Effector CD8-positive, alpha-beta T cell (primary cell): ENCODE data around the gene ISM2.
"Not testable (repeated sequence)": the region's sequence is repeated elsewhere in the genome, so short reads cannot be mapped to it uniquely, and the experiment has no call there.

Experiments
- DNase-seq: peaks from one replicate; lab custom pipeline; 2025; lab: John Stamatoyannopoulos, UW
- total RNA-seq, 4 experiments: gene quantifications; one replicate each; lab custom pipeline; 2026; lab: John Stamatoyannopoulos, UW

Gene ISM2
- 0 to 0.49 (median 0.13) reads per million in 4 experiments for total RNA-seq

GRCh38 chr14:77498120-77498979, at the start of gene ISM2:
Gene ISM2 (minus strand): TSS chr14:77498816. CDS start chr14:77498793, 23 bp downstream.
- DNase-seq, result no peak

- no peak for DNase-seq
Measured at GRCh38 chr14:77547512-77548180, 49.0 kb upstream of the ISM2 start.

- not testable (repeated sequence) for DNase-seq
Measured at GRCh38 chr14:77545171-77545570, 46.6 kb upstream of the ISM2 start.

GRCh38 chr14:77544571-77544970, 46.0 kb upstream of the ISM2 start:
- DNase-seq, result no peak

GRCh38 chr14:77543637-77544334, 45.2 kb upstream of the ISM2 start:
- no peak for DNase-seq

- DNase-seq, result no peak
Measured at GRCh38 chr14:77543240-77543551, 44.6 kb upstream of the ISM2 start.

- no peak for DNase-seq
Measured at GRCh38 chr14:77542421-77543239, 44.0 kb upstream of the ISM2 start.

GRCh38 chr14:77541905-77542304, 43.3 kb upstream of the ISM2 start:
- no peak for DNase-seq

- DNase-seq, result not testable (repeated sequence)
Measured at GRCh38 chr14:77536951-77537350, 38.3 kb upstream of the ISM2 start.

GRCh38 chr14:77531071-77531470, 32.5 kb upstream of the ISM2 start:
- DNase-seq, result no peak

- DNase-seq, result no peak
Measured at GRCh38 chr14:77529963-77530362, 31.3 kb upstream of the ISM2 start.

- DNase-seq, result no peak
Measured at GRCh38 chr14:77529213-77529612, 30.6 kb upstream of the ISM2 start.

GRCh38 chr14:77528701-77529100, 30.1 kb upstream of the ISM2 start:
- DNase-seq, result not testable (repeated sequence)

- no peak for DNase-seq
Measured at GRCh38 chr14:77526266-77526665, 27.6 kb upstream of the ISM2 start.

GRCh38 chr14:77524536-77524935, 25.9 kb upstream of the ISM2 start:
- no peak for DNase-seq

GRCh38 chr14:77523109-77523508, 24.5 kb upstream of the ISM2 start:
- no peak for DNase-seq

- no peak for DNase-seq
Measured at GRCh38 chr14:77520555-77520954, 21.9 kb upstream of the ISM2 start.

GRCh38 chr14:77516126-77516525, 17.5 kb upstream of the ISM2 start:
- no peak for DNase-seq

GRCh38 chr14:77511486-77512162, 13.0 kb upstream of the ISM2 start:
- DNase-seq, result no peak

- no peak for DNase-seq
Measured at GRCh38 chr14:77509366-77509765, 10.8 kb upstream of the ISM2 start.

- DNase-seq, result no peak
Measured at GRCh38 chr14:77508876-77509275, 10.3 kb upstream of the ISM2 start.
